ENCODE measurements around the gene MIA2. TPM values are rescaled to one million over a fixed set of nuclear protein-coding genes. Genes with fewer than 3 reads are reported as not detected.
A peak's percentile ranks its signal among the peaks of the same experiment; 100 is the strongest.

Gene MIA2
- total RNA-seq, 1 experiment from 2014 or later, result 43.9 TPM

DNA sequence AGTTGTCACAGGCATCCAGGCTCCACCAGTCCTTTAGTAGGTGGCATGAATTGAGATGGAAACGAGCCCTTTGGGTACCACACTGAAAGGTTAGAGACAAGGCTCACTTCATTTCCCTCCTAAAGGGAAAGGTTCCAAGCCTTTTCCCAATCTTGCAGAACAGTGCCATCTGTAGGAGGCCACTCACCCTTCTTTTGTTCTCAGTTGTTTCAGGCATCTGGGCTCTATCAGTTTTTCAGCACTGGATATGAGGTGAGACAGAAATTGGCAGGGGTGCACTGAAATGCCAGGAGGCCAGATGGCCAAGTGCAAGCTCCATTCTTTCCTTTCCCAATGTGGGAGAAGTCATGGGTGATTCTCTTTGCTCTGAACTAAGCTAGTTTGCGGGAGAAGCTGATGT is 183.3 kb downstream of the MIA2 start:
- no peaks in the 10 kb centered on the region for H3K27me3 ChIP-seq (ENCODE audit: insufficient read depth, low read depth)
- peaks cover 4% of the 10 kb centered on the region; the same call in 1 of the 2 replicates for H3F3A ChIP-seq (ENCODE audit: insufficient read depth, low read depth)
- no TSS peak for BruUV-seq (replicated peaks)
- TF ChIP-seq EZH2 (IDR thresholded peaks at IDR 0.05; ENCODE audit: low read depth), result no peak
- TF ChIP-seq, protein P1, sequence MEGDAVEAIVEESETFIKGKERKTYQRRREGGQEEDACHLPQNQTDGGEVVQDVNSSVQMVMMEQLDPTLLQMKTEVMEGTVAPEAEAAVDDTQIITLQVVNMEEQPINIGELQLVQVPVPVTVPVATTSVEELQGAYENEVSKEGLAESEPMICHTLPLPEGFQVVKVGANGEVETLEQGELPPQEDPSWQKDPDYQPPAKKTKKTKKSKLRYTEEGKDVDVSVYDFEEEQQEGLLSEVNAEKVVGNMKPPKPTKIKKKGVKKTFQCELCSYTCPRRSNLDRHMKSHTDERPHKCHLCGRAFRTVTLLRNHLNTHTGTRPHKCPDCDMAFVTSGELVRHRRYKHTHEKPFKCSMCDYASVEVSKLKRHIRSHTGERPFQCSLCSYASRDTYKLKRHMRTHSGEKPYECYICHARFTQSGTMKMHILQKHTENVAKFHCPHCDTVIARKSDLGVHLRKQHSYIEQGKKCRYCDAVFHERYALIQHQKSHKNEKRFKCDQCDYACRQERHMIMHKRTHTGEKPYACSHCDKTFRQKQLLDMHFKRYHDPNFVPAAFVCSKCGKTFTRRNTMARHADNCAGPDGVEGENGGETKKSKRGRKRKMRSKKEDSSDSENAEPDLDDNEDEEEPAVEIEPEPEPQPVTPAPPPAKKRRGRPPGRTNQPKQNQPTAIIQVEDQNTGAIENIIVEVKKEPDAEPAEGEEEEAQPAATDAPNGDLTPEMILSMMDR (conservative IDR thresholded peaks at IDR 0.05), result peak; percentile 50
- peaks cover 10% of the 10 kb centered on the region; the same call in 1 of the 2 replicates for H3K9me3 ChIP-seq (ENCODE audit: insufficient read depth, low read depth)
- no peaks in the 10 kb centered on the region for H3K36me3 ChIP-seq (ENCODE audit: low read depth)
- no peak overlapping the region for H3K4me2 ChIP-seq
- no peaks in the 10 kb centered on the region for H3K4me1 ChIP-seq (replicated peaks; ENCODE audit: insufficient read depth)
- H2AFZ ChIP-seq, result no peak overlapping the region
- DNase-seq, result no peak
- ChIA-PET POLR2A (ENCODE audit: unreplicated experiment) (no interaction called here), CTCF (no interaction called here)
- no peak overlapping the region for H3K27ac ChIP-seq
- H3K9me2 ChIP-seq (ENCODE audit: insufficient read depth), result no peaks in the 10 kb centered on the region
- intact Hi-C loops (cut with micrococcal nuclease; ENCODE audit: unreplicated experiment), result no loop called here
- no peaks in the 10 kb centered on the region for H4K20me1 ChIP-seq (ENCODE audit: insufficient read depth)
- H3K79me2 ChIP-seq (ENCODE audit: low read depth), result no peaks in the 10 kb centered on the region
- no peak overlapping the region for H3K4me3 ChIP-seq

DNA sequence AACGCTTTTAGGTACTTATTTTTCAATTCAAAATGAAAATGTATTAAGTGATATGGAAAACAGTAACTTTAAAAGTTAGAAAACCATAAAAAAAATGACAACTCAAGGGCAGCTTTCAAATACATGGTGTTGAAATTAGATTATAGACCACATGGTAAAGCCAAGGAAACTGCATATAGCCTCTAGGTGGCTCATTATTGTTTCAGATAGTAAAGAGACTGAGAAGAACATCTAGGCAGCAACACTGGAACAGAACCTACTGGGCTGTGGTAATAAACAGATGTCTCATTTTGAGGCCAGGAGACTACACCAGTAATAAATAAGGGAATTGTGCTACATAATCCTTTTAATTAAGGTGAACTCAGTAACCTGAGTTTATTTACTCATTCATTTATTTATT is 185.6 kb downstream of the MIA2 start:
- no peaks in the 10 kb centered on the region for H3K36me3 ChIP-seq (ENCODE audit: low read depth)
- no peak overlapping the region for H3K4me2 ChIP-seq
- ChIA-PET CTCF (no interaction called here), POLR2A (ENCODE audit: unreplicated experiment) (no interaction called here)
- no peak overlapping the region for H3K4me3 ChIP-seq
- no peak for DNase-seq
- no peaks in the 10 kb centered on the region for H3K27me3 ChIP-seq (ENCODE audit: insufficient read depth, low read depth)
- no peaks in the 10 kb centered on the region for H3F3A ChIP-seq (ENCODE audit: insufficient read depth, low read depth)
- H2AFZ ChIP-seq, result no peak overlapping the region
- H3K4me1 ChIP-seq (replicated peaks; ENCODE audit: insufficient read depth), result no peaks in the 10 kb centered on the region
- peaks cover 10% of the 10 kb centered on the region; the same call in 1 of the 2 replicates for H3K9me3 ChIP-seq (ENCODE audit: insufficient read depth, low read depth)
- H3K9me2 ChIP-seq (ENCODE audit: insufficient read depth), result no peaks in the 10 kb centered on the region
- TF ChIP-seq, protein P1 (conservative IDR thresholded peaks at IDR 0.05), result no peak
- TF ChIP-seq EZH2 (IDR thresholded peaks at IDR 0.05; ENCODE audit: low read depth), result no peak
- intact Hi-C loops (cut with micrococcal nuclease; ENCODE audit: unreplicated experiment), result no loop called here
- no peaks in the 10 kb centered on the region for H3K79me2 ChIP-seq (ENCODE audit: low read depth)
- no peak overlapping the region for H3K27ac ChIP-seq
- H4K20me1 ChIP-seq (ENCODE audit: insufficient read depth), result no peaks in the 10 kb centered on the region
- no TSS peak for BruUV-seq (replicated peaks)

DNA sequence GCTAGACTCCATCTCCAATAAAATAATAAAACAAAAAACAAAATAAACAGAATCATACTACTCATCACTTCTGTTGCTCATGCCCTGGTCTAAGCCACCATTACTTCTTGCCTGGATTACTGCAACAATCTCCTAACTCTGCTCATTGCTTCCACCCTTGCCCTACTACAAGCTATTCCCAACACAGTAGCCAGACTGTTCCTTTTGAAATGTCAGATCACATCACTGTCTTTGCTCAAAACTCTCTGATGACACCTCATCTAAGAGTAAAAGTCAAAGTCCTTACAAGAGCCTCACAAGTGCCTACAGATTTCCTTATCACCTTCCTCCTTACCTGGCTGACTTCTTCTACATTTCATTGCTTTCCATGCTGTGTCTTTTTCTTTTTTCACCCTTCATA is 188.5 kb downstream of the MIA2 start:
- no peaks in the 10 kb centered on the region for H3K9me3 ChIP-seq (ENCODE audit: insufficient read depth, low read depth)
- H3K27me3 ChIP-seq (ENCODE audit: insufficient read depth, low read depth), result no peaks in the 10 kb centered on the region
- intact Hi-C loops (cut with micrococcal nuclease; ENCODE audit: unreplicated experiment), result no loop called here
- no peaks in the 10 kb centered on the region for H3K9me2 ChIP-seq (ENCODE audit: insufficient read depth)
- DNase-seq, result no peak
- no peak overlapping the region for H3K4me3 ChIP-seq
- H3K4me1 ChIP-seq (replicated peaks; ENCODE audit: insufficient read depth), result no peaks in the 10 kb centered on the region; the same call in 1 of the 2 replicates
- H3F3A ChIP-seq (ENCODE audit: insufficient read depth, low read depth), result no peaks in the 10 kb centered on the region
- no peak overlapping the region for H3K27ac ChIP-seq
- no peak overlapping the region for H3K4me2 ChIP-seq
- H2AFZ ChIP-seq, result no peak overlapping the region
- H3K79me2 ChIP-seq (ENCODE audit: low read depth), result 0 out of 2 replicates have a peak, but pooled peaks cover 2% of the 10 kb centered on the region
- TF ChIP-seq EZH2 (IDR thresholded peaks at IDR 0.05; ENCODE audit: low read depth), result no peak
- TF ChIP-seq, protein P1 (conservative IDR thresholded peaks at IDR 0.05), result no peak
- H3K36me3 ChIP-seq (ENCODE audit: low read depth), result no peaks in the 10 kb centered on the region
- CTCF ChIA-PET, result no interaction called here
- POLR2A ChIA-PET (ENCODE audit: unreplicated experiment), result no interaction called here
- BruUV-seq (replicated peaks), result no TSS peak
- H4K20me1 ChIP-seq (ENCODE audit: insufficient read depth), result no peaks in the 10 kb centered on the region
